ENCODE data around the gene SETD7.
"Not testable (repeated sequence)": the region's sequence is repeated elsewhere in the genome, so short reads cannot be mapped to it uniquely, and the experiment has no call there.

SETD7 gene

GRCh38 chr4:139458543-139458942 lies 97.5 kb downstream of the SETD7 start:
- Histone ChIP-seq H3K27ac (ENCODE audit: low read length) (no peak overlapping the region), H3K4me3 (ENCODE audit: low read depth in 1 of 2, low read length in 2 of 2) (no peak overlapping the region), H3K9me3 (ENCODE audit: control insufficient read depth in 1 of 2, low read length in 2 of 2) (no peaks in the 10 kb centered on the region), H3K27me3 (ENCODE audit: low read depth, low read length) (no peaks in the 10 kb centered on the region), H3K4me1 (ENCODE audit: control insufficient read depth in 1 of 2, insufficient read depth in 2 of 2, low read length in 2 of 2) (peaks cover 19 to 36% of the 10 kb centered on the region in 2 donors), H3K36me3 (ENCODE audit: control insufficient read depth in 1 of 2, insufficient read depth in 2 of 2, low read length in 2 of 2) (peaks cover 0 to 3% of the 10 kb centered on the region in 2 donors)

GRCh38 chr4:139457318-139457717 lies 98.7 kb downstream of the SETD7 start:
- H3K9me3 ChIP-seq (ENCODE audit: control insufficient read depth in 1 of 2, low read length in 2 of 2), result no peaks in the 10 kb centered on the region
- H3K27me3 ChIP-seq (ENCODE audit: low read depth, low read length), result no peaks in the 10 kb centered on the region
- no peak overlapping the region for H3K4me3 ChIP-seq (ENCODE audit: low read depth in 1 of 2, low read length in 2 of 2)
- H3K4me1 ChIP-seq (ENCODE audit: control insufficient read depth in 1 of 2, insufficient read depth in 2 of 2, low read length in 2 of 2), result peaks cover 24 to 42% of the 10 kb centered on the region in 2 donors
- peaks cover 0 to 7% of the 10 kb centered on the region in 2 donors for H3K36me3 ChIP-seq (ENCODE audit: control insufficient read depth in 1 of 2, insufficient read depth in 2 of 2, low read length in 2 of 2)
- no peak overlapping the region for H3K27ac ChIP-seq (ENCODE audit: low read length)

- H3K27me3 ChIP-seq (ENCODE audit: low read depth, low read length), result no peaks in the 10 kb centered on the region
- H3K36me3 ChIP-seq (ENCODE audit: control insufficient read depth in 1 of 2, insufficient read depth in 2 of 2, low read length in 2 of 2), result peaks cover 0 to 7% of the 10 kb centered on the region in 2 donors
- peak overlapping the region; percentile 93 for H3K27ac ChIP-seq (ENCODE audit: low read length)
- H3K4me1 ChIP-seq (ENCODE audit: control insufficient read depth in 1 of 2, insufficient read depth in 2 of 2, low read length in 2 of 2), result peaks cover 25 to 44% of the 10 kb centered on the region in 2 donors
- no peaks in the 10 kb centered on the region for H3K9me3 ChIP-seq (ENCODE audit: control insufficient read depth in 1 of 2, low read length in 2 of 2)
- peak overlapping the region; percentile 85 to 90 for H3K4me3 ChIP-seq (ENCODE audit: low read depth in 1 of 2, low read length in 2 of 2)
Observed at GRCh38 chr4:139455126-139455538, 100.9 kb downstream of the SETD7 start.

DNA sequence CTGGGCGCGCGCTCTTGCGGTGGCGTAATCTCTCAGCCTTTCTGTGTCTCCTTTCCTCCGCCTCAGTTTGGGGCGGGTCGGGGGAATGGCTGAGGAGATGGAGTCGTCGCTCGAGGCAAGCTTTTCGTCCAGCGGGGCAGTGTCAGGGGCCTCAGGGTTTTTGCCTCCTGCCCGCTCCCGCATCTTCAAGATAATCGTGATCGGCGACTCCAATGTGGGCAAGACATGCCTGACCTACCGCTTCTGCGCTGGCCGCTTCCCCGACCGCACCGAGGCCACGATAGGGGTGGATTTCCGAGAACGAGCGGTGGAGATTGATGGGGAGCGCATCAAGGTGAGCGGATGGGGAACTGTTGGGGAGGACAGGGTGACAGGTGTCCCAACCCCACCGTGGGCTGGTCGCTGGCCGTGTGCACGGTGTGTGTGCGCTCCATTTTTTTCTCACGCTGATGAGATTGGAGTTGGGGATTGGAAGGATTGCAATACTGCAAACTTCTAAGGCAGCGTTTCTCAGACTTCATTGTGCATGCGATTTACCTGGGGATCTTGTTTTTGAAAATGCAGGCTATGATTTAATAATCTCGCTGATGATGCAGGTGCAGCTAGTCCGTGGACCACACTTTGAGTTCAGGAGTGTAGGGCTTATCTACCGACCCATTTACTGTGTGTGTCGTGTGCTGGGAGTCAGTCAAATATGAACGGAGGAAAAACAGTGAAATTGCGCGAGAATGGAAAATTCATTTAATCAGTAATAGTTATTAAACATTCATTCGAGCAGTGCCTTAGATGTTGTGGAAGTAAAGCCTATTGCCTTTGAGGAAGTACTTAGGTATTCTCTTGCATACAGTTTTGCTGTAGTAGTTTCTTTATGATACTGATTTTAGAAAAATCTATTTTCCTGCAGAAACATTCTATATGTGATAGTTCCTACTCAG lies 101.6 kb downstream of the SETD7 start, which contains the start of gene RAB33B:
RAB33B (plus strand) TSS at position 11 of the 935 bp plus-strand sequence; CDS start at position 86, 75 bp downstream.
- peaks cover 25 to 44% of the 10 kb centered on the region in 2 donors for H3K4me1 ChIP-seq (ENCODE audit: control insufficient read depth in 1 of 2, insufficient read depth in 2 of 2, low read length in 2 of 2)

GRCh38 chr4:139453371-139454110 lies 102.5 kb downstream of the SETD7 start:
- Histone ChIP-seq H3K27ac (ENCODE audit: low read length) (peak overlapping the region; percentile 93), H3K4me3 (ENCODE audit: low read depth in 1 of 2, low read length in 2 of 2) (peak overlapping the region; percentile 85 to 90), H3K4me1 (ENCODE audit: control insufficient read depth in 1 of 2, insufficient read depth in 2 of 2, low read length in 2 of 2) (peaks cover 25 to 44% of the 10 kb centered on the region in 2 donors), H3K9me3 (ENCODE audit: control insufficient read depth in 1 of 2, low read length in 2 of 2) (no peaks in the 10 kb centered on the region), H3K27me3 (ENCODE audit: low read depth, low read length) (no peaks in the 10 kb centered on the region), H3K36me3 (ENCODE audit: control insufficient read depth in 1 of 2, insufficient read depth in 2 of 2, low read length in 2 of 2) (peaks cover 0 to 7% of the 10 kb centered on the region in 2 donors)

More for the DNA sequence above, 101.6 kb downstream of the SETD7 start, which contains the start of gene RAB33B:
- H3K4me3 ChIP-seq (ENCODE audit: low read depth in 1 of 2, low read length in 2 of 2), result peak within 1 kb of the TSS; percentile 85 to 90
- H3K36me3 ChIP-seq (ENCODE audit: control insufficient read depth in 1 of 2, insufficient read depth in 2 of 2, low read length in 2 of 2), result peaks cover 0 to 7% of the 10 kb centered on the region in 2 donors
- no peaks in the 10 kb centered on the region for H3K27me3 ChIP-seq (ENCODE audit: low read depth, low read length)
- peak within 1 kb of the TSS; percentile 93 for H3K27ac ChIP-seq (ENCODE audit: low read length)
- no peaks in the 10 kb centered on the region for H3K9me3 ChIP-seq (ENCODE audit: control insufficient read depth in 1 of 2, low read length in 2 of 2)

DNA sequence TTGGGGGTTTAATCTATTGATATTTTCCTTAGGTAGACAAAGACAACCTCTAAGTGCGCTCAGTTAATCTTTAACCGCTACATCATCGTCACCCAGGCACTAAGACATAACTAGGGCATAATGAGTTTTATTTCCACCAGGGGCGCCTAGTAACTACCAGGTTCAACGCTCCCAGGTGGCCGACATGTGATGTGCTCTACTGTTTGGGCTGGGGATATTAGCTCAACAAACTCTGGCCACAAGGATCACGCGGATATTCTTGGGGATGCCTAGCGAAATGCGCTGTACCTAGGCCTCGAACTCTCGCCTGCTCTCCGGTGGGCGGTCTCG lies 103.0 kb downstream of the SETD7 start:
- H3K9me3 ChIP-seq (ENCODE audit: control insufficient read depth in 1 of 2, low read length in 2 of 2), result no peaks in the 10 kb centered on the region
- H3K36me3 ChIP-seq (ENCODE audit: control insufficient read depth in 1 of 2, insufficient read depth in 2 of 2, low read length in 2 of 2), result peaks cover 0 to 7% of the 10 kb centered on the region in 2 donors
- H3K4me3 ChIP-seq (ENCODE audit: low read depth in 1 of 2, low read length in 2 of 2), result peak overlapping the region; percentile 85 to 90
- H3K27ac ChIP-seq (ENCODE audit: low read length), result peak overlapping the region; percentile 93
- peaks cover 25 to 38% of the 10 kb centered on the region in 2 donors for H3K4me1 ChIP-seq (ENCODE audit: control insufficient read depth in 1 of 2, insufficient read depth in 2 of 2, low read length in 2 of 2)
- no peaks in the 10 kb centered on the region for H3K27me3 ChIP-seq (ENCODE audit: low read depth, low read length)

DNA sequence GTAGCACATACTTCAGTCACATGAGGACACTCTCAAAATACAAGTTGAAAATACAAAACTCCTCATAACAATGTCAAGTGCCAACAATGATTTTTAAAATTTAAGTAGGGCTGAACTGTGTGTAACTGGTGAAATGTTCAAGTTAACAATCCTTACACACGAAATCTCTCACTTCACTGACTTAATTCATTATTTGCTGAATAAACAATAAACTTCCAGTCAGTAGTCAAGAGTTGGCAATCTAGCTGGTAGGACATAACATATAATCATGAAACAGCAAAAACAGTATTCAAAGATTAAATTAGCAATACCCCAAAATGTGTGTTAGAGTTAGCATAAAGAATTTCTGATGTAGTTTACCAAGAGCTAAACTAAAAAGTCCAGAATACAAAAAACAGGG lies 104.0 kb downstream of the SETD7 start:
- H3K9me3 ChIP-seq (ENCODE audit: control insufficient read depth in 1 of 2, low read length in 2 of 2), result no peaks in the 10 kb centered on the region
- H3K36me3 ChIP-seq (ENCODE audit: control insufficient read depth in 1 of 2, insufficient read depth in 2 of 2, low read length in 2 of 2), result peaks cover 0 to 7% of the 10 kb centered on the region in 2 donors
- peaks cover 18 to 30% of the 10 kb centered on the region in 2 donors for H3K4me1 ChIP-seq (ENCODE audit: control insufficient read depth in 1 of 2, insufficient read depth in 2 of 2, low read length in 2 of 2)
- H3K4me3 ChIP-seq (ENCODE audit: low read depth in 1 of 2, low read length in 2 of 2), result peak overlapping the region in 1 of 2 donors; percentile 85
- H3K27ac ChIP-seq (ENCODE audit: low read length), result no peak overlapping the region
- no peaks in the 10 kb centered on the region for H3K27me3 ChIP-seq (ENCODE audit: low read depth, low read length)

GRCh38 chr4:139450586-139450985 lies 105.4 kb downstream of the SETD7 start:
- Histone ChIP-seq H3K27ac (ENCODE audit: low read length) (no peak overlapping the region), H3K36me3 (ENCODE audit: control insufficient read depth in 1 of 2, insufficient read depth in 2 of 2, low read length in 2 of 2) (peaks cover 0 to 7% of the 10 kb centered on the region in 2 donors), H3K9me3 (ENCODE audit: control insufficient read depth in 1 of 2, low read length in 2 of 2) (no peaks in the 10 kb centered on the region), H3K4me1 (ENCODE audit: control insufficient read depth in 1 of 2, insufficient read depth in 2 of 2, low read length in 2 of 2) (peaks cover 6 to 16% of the 10 kb centered on the region in 2 donors), H3K4me3 (ENCODE audit: low read depth in 1 of 2, low read length in 2 of 2) (no peak overlapping the region), H3K27me3 (ENCODE audit: low read depth, low read length) (no peaks in the 10 kb centered on the region)

DNA sequence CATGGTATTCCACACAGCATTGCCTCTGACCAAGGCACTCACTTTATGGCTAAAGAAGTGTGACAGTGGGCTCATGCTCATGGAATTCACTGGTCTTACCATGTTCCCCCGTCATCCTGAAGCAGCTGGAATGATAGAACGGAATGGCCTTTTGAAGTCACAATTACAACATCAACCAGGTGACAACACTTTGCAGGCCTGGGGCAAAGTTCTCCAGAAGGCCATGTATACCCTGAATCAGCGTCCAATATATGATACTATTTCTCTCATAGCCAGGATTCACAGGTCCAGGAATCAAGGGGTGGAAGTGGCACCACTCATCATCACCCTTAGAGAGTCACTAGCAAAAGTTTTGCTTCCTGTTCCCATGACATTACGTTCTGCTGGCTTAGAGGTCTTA lies 108.9 kb downstream of the SETD7 start:
- H3K4me1 ChIP-seq (ENCODE audit: control insufficient read depth in 1 of 2, insufficient read depth in 2 of 2, low read length in 2 of 2); H3K36me3 ChIP-seq (ENCODE audit: control insufficient read depth in 1 of 2, insufficient read depth in 2 of 2, low read length in 2 of 2); H3K27me3 ChIP-seq (ENCODE audit: low read depth, low read length); H3K9me3 ChIP-seq (ENCODE audit: control insufficient read depth in 1 of 2, low read length in 2 of 2); H3K4me3 ChIP-seq (ENCODE audit: low read depth in 1 of 2, low read length in 2 of 2); H3K27ac ChIP-seq (ENCODE audit: low read length): not testable (repeated sequence)

Data from muscle layer of duodenum (tissue), 2 donors.